CD8-positive, alpha-beta memory T cell (primary cell): Measurements from ENCODE around the gene CDC45. TPM values are rescaled to one million over a fixed set of nuclear protein-coding genes. Genes with fewer than 3 reads are reported as not detected.

Experiments
- polyA plus RNA-seq: library from polyadenylated mRNA; unstranded; fragments of 300-500 nt; fragmentation: Illumina TruSeq; gene quantifications from one replicate; pipeline ENCODE4 v1.2.3, GENCODE V29; 2021
- total RNA-seq, 2 experiments: library from RNA; stranded (reverse); gene quantifications; one replicate each; pipeline ENCODE4 v1.2.3, GENCODE V29; 2021

The CDC45 gene
- total and polyA plus RNA-seq, 3 experiments from 2014 or later: 0.17 to 101 (median 99.0) TPM

Other genes with a start within 250 kb of the CDC45 start
- under 1 TPM; 0.58 to 0.88 TPM for gene CLTCL1, start 188.2 kb upstream of the CDC45 start, total RNA-seq
- 0.51 TPM for gene CLTCL1, start 188.2 kb upstream of the CDC45 start, polyA plus RNA-seq
- 10 to 100 TPM; 38.5 to 44.8 TPM for gene HIRA, start 48.2 kb upstream of the CDC45 start, total RNA-seq
- gene HIRA, start 48.2 kb upstream of the CDC45 start, polyA plus RNA-seq: 4.6 TPM
- gene MRPL40, start 47.4 kb upstream of the CDC45 start, total RNA-seq: 10 to 100 TPM; 47.7 to 48.6 TPM
- gene MRPL40, start 47.4 kb upstream of the CDC45 start, polyA plus RNA-seq: 62.4 TPM
- gene C22orf39, start 32.2 kb upstream of the CDC45 start, total RNA-seq: 10 to 100 TPM; 24.4 to 27.7 TPM
- gene C22orf39, start 32.2 kb upstream of the CDC45 start, polyA plus RNA-seq: 59.9 TPM
- gene UFD1, start 727 bp upstream of the CDC45 start, total RNA-seq: 10 to 100 TPM; 87.3 to 88.8 TPM
- 82.7 TPM for gene UFD1, start 727 bp upstream of the CDC45 start, polyA plus RNA-seq
- not detected for gene CLDN5, start 44.5 kb downstream of the CDC45 start, total RNA-seq
- gene CLDN5, start 44.5 kb downstream of the CDC45 start, polyA plus RNA-seq: not detected
- under 1 TPM; 0.20 to 0.38 TPM for gene SEPTIN5, start 234.6 kb downstream of the CDC45 start, total RNA-seq
- gene SEPTIN5, start 234.6 kb downstream of the CDC45 start, polyA plus RNA-seq: not detected
- gene GP1BB, start 243.6 kb downstream of the CDC45 start, total RNA-seq: not detected
- gene GP1BB, start 243.6 kb downstream of the CDC45 start, polyA plus RNA-seq: not detected